Suprapubic skin (tissue), 4 donors: ENCODE data around the gene RAVER2.

ENCODE experiments used
- CTCF ChIP-seq, 2 donors: fragments of 200-600 bp in 1 of 2; fragments of 450-650 bp in 1 of 2; sonication (generic) in 1 of 2; IDR thresholded peaks; one replicate each; pipeline ENCODE4 v1.5.1; 2016 to 2019; ENCODE audit warnings: antibody characterized with exemption in 2 of 2, mild to moderate bottlenecking in 1 of 2, moderate library complexity in 1 of 2
- EP300 ChIP-seq: sonication (generic); formaldehyde crosslinking; IDR thresholded peaks from one replicate; pipeline ENCODE4 v1.6.1; 2017; ENCODE audit warnings: antibody characterized with exemption
- POLR2A ChIP-seq, 2 donors: fragments of 450-650 bp; IDR thresholded peaks; one replicate each; pipeline ENCODE4 v1.6.1; 2017; ENCODE audit warnings: antibody characterized with exemption in 2 of 2, mild to moderate bottlenecking in 2 of 2, moderate library complexity in 2 of 2
- POLR2AphosphoS5 ChIP-seq, 3 donors: sonication (generic); formaldehyde crosslinking; IDR thresholded peaks; one replicate each; pipeline ENCODE4 v1.6.1; 2017; ENCODE audit warnings: antibody characterized with exemption in 3 of 3

GRCh38 chr1:64750092-64750491 is 5.2 kb downstream of the RAVER2 start:
- TF ChIP-seq EP300 (no peak), CTCF (IDR thresholded peaks at IDR 0.05) (no peak), POLR2A (IDR thresholded peaks at IDR 0.05) (no peak), POLR2AphosphoS5 (IDR thresholded peaks at IDR 0.05) (no peak)
